GM19023 (cell line): ENCODE results near the gene NT5C2.

ENCODE experiments used
- ATAC-seq: cut with Tn5 transposase; IDR thresholded peaks from one replicate; pipeline ENCODE4 v1.9.1; 2021; ENCODE audit warnings: mild to moderate bottlenecking, moderate library complexity; ENCODE audit not compliant: unreplicated experiment

The NT5C2 gene

DNA sequence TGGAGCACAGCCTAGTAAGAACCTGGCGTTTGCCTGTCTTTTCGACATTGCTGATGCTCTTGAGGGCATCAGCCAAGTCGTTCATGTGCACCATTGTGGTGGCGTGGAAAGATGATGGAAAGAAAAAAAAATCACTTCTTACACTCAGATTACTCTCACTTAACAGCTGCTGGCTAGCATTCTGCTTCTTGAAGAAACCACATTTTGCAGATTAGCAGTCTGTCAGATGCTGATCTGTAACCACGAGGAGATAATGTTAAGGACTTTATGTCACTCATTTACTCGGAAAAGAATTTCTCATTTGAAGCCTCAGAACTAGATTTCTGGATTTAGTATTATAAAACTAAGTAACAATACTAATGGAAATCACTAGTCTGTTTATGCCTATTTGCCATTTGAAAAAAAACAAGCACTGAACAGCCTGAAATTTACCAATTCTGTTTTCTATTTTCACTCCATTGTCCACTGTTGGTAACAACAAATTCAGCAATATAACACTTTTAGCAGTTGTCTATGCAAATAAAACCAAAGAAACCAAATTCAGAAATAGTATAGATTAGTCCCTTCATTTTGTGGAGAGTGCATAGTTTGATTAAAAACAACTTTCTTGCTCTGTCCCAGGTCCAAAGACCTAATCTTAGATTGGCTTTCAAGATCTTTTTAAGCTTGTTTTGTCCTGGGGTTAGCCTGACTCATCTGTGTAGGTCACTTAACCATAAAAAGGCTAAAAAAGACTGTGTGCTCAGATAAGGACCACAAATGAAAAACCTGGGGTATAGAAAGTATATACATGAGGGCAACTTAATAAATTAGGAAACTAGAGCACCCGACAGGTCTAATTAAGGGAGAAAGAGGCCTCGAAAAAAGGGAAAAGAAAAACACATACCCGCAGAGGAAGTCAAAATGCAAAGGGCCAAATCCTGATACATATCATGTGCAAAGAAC, 67.5 kb downstream of the NT5C2 start:
- ATAC-seq, result peak; percentile 81

DNA sequence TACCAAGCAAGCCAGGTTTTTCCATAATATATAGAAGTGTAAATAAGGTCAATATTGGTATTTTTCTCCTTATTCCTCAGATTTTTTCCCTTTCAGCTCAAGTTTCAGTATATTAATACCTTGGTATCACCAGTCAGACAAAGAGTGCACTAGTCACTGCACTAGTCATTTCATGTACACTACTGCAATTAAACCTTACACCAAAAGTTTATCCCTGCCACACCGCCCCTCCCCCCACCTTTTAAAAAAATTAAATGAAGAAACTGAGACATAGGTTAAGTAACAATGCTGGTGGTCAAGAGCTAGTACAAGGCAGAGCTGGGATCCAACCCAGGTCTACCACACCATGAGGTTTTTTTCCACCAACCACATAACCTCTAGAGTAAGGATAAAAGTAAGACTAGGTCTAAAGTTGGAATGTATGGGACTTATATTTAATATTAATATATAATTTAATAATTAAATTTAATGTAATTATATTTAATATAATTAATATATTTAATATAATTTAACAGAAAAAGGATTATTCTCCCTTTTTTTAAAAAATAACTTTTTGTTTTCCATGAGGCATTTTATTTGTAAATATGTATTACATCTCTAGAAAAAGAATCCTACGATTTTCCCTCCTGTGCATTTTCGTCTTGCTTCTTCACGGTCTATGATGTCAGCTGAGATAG, 68.5 kb downstream of the NT5C2 start:
- ATAC-seq, result no peak

DNA sequence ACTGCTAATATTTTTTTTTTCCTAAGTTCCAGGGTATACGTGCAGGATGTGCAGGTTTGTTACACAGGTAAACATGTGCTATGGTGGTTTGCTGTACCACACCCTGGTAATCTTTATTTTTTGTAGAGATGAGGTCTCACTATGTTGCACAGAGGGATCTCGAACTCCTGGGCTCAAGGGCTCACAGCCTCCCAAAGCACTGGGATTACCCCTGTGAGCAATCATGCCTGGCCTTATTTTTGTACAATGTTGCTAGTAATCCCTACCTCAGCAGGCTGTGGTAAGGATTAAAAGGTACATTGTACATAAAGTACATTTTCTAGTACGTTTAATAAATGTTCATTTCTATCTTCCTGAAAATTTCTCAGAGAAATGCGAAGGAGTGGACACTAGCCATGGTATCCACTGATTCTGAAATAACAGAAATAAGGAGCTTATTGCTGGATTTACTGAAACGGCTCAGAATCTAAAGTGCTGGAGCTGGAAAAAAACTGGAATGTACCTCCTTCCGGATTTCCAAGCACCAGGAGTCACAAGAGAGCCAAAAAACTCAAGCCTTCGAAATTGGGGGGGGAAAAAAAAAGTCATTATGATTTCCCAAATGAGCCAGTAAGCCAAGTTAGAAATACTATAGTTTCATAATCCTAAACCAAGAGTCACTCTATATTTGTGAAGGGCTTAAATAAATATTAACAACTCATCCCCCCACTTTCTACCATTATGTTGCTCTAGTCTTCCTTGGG, 69.6 kb downstream of the NT5C2 start:
- ATAC-seq, result no peak

DNA sequence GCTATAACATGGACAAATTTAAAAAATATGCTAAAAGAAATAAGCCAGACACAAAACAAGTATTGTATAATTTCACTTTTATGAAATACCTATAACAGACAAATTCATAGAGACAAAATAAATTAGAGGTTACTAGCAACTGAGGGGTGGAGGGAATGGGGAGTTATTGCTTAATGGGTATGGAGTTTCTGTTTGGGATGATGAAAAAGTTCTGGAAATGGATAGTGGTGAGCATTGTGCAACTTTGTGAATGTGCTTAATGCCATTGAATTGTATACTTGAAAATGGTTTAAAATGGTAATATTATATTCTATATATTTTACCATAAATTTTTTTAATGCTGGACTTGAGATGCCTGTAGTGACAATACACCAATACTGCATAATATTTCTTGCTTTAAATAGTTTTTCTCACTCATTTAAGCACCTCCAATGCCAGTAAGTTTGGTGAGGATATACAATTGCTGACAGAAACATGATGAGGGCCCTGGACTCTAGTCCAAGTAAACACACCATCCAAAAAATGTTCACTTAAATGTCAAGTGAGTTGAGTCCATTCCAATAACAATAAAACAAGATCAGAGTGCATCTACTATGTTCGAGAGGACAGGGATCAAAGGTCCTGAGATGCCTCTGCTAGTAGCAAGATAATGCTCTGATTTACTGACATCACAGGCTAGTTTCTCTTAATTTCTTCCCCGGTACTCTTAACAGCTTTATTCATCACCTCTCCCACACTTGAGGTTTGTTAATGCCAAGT, 71.9 kb downstream of the NT5C2 start:
- ATAC-seq, result no peak

DNA sequence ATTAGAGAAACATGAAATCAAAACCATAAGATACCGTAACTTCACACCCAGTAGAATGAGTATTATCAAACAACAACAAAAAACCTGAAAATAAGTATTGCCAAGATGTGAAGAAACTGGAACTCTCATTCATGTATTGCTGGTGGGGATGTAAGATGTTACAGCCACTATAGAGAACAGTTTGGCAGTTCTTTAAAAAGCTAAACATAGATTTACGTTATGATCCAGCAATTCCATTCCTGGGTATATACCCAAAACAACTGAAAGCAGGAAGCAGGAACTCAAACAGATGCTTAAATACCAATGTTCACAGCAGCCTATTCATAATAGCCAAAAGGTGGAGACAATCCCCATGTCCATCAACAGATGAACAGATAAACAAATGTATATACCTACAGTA, 72.5 kb downstream of the NT5C2 start:
- no peak for ATAC-seq

DNA sequence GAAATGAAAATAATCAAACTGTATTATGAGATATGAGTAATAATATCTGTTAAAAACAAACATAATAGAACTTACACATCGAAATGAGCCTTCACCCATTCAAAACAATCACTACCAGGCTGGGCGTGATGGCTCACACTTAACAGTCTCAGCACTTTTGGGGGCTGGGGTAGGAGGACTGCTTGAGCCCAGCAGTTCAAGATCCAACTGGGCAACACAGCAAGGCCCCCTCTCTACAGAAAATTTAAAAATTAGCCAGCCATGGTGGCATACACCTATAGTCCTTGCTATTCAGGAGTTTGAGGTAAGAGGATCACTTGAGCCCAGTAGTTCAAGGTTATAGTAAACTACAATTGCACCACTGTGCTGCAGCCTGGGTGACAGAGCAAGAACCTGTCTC, 75.8 kb downstream of the NT5C2 start:
- ATAC-seq, result no peak

DNA sequence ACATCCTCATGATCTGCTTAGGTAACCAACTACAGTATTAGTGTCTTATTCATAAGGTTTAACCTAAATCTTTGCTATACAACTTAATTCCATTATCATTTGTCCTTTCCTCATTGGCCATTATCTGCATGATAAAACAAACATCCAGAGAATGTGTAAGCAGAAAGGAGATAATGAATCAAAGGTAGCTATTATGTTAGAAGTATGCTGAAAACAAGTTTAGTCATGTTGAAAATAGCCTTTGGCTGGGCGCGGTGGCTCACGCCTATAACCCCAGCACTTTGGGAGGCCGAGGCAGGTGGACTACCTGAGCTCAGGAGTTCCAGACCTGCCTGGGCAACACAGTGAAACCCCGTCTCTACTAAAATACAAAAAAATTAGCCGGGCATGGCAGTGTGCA, 78.2 kb downstream of the NT5C2 start:
- no peak for ATAC-seq

DNA sequence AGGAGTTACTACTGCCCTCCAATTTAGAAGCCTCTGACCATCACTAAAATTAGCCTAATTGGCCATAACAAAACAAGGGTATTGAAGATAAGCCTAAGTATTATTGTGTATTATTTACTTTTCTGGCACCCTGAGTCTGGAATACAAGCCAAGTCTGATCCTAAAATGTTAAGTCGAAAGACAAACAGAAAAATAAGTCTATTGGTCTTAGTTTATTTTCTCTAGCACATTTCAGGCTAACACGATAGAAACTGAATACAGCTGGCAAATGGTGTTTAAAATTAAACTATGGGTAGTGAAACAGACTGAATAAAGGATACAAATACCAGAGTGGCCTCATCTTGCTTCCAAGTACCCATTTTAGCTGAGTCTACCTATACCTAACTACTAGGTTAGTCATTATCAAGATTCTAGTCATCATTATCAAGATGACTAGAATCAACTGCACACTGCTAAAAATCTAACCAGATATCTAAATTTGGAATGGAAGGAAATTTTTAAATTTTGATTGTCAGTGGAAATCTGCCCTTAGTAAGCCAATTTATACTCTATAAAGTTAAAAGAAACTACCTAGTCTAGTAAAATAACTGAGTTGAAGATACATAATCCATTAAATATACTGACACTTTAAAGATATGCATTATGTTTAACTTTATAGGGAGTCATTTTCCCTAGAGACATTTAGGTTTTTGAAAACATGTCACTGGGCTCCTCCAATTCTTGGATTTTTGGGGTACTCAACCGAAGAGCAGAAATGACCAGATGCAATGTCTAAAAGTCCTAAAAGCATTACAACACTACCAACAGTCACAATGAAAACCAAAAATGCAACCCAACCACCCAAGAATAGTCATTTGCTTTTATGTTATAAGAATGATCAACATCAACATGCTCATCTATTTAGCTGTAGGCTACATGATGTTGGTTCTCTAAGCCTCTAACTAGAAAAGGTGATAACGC, 80.9 kb downstream of the NT5C2 start:
- peak; percentile 53 for ATAC-seq

DNA sequence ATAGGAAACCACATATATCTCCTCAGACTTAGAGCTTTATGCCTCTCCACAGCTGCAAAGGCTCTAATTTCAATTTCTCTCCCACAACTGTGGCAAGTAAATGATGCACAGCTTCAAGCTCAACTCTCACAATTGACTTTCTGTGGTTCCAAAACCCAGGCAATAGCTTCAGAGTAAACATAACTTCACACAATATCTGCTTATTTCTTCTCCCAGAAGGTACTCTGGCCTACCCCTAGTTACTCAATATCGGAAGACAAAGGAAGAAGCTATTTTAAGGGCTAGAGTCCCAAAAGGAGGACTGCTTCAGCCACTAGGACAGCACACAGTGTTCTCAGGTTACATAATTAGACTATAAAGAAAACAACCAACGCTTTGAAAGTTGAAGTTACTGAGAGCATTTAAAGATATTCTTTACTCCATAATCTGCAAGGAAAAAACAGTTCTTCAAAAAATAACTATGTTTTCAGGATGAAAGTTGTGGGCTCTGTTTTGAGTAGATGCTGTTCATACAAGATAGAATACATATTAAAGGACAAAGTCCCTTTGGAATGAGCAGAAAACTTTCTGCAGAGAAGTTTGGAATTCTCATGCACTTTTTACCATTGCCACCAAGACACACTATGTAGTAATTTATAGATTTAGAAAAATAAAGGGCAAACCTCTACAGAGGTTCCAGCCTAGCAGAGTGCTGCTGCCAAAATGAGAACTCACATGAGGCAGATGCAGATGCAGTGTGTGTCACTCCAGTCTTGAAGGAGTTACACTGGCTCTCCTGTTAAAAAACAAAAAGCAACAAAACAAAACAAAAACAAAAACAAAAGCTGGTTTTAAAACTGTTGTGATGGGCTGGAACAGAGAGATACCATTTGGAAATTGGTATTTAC, 81.8 kb downstream of the NT5C2 start:
- ATAC-seq, result peak; percentile 64

DNA sequence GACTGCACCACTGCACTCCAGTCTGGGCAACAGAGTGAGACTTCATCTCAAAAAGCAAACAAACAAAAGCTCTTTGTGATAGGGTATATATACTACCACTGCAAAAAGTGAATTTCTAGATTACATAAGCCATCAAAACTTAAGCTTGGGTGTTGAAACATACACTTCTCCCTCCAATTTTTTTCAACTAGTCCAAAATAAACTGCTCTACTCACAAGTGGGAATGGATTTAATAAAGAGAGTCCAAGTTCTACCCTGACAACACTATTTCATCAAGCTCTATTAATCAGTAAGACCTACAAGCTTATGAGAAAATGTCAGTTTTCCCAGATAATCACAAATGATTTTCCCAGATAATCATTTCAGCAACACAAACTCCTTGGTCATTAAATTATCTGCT, 82.7 kb downstream of the NT5C2 start:
- no peak for ATAC-seq

DNA sequence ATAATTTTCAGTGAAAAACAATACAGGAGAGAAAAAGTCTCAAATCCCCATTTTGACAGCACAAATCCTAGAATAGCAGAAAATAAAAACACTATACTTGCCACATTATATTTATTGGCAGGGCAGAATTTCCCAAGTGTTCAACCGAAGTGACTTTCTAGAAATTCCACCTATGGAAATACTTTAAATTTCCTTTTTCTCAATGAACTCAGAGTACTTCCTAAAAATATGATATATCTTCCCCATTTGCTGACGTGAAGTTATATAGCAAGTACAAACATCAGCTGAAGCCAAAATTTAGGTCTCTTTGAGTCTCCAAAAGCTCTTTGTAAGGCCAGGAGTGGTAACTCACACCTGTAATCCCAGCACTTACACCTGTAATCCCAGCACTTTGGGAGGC, 83.3 kb downstream of the NT5C2 start:
- ATAC-seq, result no peak

DNA sequence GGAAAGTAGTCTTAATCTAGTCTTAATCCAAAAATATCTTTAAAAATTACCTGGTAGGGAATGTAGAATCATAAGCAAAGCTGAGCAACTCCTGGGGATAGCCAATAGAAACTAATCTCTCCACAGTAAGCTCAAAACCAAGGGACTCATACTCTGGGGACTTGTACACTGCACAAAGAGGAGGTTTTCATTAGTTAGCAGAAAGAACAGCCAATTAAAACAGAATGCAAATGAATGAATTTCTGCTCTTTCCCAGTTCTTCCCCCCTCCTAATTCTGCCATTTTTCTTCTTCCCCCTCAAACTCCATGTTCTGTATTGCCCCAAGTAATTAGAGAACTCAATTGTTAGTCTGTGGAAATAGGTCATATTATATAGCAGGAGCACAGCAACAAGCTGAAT, 86.5 kb downstream of the NT5C2 start:
- no peak for ATAC-seq

DNA sequence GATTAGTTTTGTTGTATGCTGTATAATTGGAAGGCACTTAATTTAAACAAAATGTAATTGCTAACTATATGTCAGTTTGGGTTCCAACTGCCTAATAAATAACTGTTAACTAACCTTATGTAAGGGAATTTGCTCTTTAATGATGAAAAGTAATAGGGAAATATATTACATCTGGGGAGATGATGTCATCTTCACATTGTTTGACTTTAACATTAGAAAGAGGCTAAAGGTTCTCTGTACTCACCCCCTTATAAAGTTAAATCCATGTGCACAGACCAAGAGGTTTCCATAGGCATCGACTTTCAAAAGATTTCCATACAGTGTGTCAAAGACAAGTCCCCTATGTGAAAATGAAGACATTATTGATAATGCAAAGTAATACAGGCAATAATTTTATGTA, 87.6 kb downstream of the NT5C2 start:
- ATAC-seq, result no peak

DNA sequence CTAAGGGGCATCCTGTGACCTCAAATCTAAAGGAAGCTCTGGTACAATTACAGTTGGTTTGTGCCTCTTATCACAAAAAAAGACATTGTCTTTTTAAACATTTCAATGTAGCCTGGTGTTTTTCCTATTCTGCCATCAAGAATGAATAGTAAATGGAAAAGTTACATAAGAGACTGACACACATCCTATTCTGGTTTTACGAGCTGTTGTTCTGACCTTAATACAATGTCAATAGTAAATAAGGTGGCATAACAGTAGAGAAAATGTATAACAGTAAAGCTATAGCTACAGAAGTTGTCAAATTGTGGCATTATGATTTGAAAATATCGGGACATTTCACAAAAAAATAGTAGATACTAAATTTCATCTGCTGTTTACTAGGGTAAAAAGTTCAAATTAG, 88.4 kb downstream of the NT5C2 start:
- ATAC-seq, result no peak

DNA sequence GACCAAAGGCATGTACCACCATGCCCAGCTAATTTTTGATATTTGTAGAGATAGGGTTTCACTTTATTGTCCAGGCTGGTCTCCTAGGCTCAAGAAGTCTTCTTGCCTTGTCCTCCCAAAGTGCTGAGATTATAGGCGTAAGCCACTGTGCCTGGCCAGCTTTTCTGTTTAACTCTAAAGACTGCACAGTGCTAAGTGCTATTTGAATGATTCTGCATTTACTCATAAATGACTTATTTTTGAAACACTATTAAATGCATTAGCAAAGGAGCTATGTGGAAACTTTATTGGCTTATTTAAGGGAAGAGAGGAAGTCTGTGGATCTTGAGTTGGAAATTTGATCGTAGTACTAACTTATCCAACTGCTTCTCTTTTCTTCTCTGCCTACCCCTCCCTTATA, 89.1 kb downstream of the NT5C2 start:
- no peak for ATAC-seq

DNA sequence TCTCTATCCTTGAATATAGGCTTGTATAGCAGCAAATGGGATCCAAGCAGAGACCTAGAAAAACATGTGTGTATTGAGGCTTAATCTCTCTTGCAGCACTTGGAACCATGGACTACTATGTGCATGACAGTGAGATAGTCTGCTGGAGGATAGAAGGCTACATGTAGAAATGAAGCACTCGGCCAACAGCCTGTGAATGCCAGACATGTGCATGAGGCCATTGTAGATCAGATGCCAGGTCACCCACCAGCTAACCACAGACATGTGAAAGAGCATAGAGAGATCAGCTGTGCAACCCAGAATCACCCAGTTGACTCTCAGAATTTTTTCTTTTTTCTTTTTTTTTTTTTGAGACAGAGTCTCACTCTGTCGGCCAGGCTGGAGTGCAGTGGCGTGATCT, 90.9 kb downstream of the NT5C2 start:
- ATAC-seq, result no peak

DNA sequence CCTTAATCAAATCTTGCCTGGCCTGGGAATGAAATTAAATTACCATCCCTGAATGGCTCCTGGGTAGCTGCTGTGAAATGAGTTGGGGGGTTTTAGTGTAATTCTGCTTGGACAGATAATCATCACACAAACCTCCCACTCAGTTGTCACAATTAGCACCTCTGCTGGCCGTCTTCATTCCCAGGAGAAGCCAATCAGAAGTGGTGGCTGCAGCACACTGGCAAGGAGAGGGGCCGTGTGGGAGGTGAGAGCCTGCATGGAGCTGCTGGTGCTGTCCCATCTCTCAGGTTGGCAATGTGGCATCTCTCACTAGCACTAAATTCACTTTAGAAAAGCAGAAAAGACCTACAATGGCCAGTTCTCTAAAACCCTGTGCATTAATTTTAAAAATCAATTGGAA, 92.5 kb downstream of the NT5C2 start:
- no peak for ATAC-seq

DNA sequence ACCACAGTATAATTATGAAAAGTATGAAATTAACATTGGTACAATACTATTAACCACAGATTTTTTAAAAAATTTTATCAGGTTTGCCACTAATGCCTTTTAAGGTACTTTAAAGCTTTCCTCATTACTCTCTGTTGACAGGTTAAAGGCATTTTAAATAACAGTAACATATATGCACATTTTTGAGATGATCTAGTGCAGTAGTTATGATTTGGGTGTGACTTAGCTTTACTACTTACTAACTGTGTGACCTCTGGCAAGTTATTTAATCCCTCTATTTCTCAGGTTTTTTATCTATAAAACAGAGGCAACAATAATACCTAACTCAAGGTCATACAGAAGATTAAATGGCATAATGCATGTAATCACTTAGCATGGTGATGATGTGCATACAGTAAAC, 94.8 kb downstream of the NT5C2 start:
- no peak for ATAC-seq

DNA sequence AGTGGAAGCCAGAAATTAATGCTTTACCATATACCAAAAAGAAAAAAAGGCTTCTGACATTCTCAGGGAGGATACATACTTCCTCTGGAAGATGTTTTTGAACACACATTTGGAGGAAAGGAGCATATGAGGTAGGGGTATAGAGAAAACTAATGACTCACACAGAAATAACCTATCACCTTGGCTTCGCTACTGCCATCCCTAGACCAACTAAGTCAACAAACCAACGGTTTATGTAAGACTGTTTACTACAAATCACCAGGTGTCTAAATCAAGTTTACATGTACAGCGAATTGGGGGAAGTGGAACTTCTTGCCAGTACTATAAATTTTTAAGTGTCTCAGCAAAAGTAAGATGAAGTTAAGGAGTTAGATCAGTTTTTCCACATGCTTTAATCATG, 96.9 kb downstream of the NT5C2 start:
- no peak for ATAC-seq
